GM18526 (cell line): ENCODE measurements around the gene RASSF8.

ENCODE experiments used
- POLR2A ChIP-seq: IDR thresholded peaks from 3 replicates; pipeline ENCODE4 v1.6.1; 2011; ENCODE audit not compliant: insufficient read length; ENCODE audit errors: extremely low read depth

The RASSF8 gene

DNA sequence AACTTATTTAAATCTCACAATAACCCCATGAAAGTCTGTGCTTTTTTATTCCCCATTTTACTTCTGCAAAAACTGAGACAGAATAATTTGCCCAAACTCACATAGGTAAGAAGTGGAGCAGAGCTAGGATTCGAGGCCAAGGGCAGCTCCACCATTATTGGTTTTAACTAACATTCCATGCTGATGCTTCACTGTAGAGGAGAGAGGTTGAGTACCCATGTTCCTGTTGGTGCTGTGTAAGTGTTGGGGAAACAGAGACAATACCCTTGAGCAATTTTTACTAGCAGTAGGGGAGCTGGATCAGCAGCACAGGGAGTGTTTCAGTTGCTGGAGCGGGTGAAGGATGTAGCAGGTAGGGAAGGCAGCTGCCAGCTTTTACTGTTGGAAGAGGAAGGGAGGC, 21.1 kb downstream of the RASSF8 start:
- TF ChIP-seq POLR2A: no peak

DNA sequence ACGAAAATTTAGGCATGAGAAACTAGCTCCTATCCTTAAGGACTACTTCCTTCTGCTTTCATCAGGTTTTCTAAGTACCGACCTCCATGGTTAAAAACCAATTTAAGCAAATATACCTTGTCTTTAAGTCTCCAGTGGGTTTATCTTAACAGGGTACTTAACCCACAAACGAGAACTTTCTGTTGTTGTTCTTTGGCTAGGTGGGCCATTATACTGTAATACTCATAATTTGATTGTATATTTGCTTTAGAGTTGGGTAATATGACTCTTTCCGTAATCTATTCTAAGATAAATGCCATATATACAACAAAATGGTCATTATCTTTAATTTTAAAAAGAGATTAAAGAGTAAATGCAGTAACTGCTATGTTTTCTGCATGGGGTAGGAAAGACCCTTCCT, 21.6 kb downstream of the RASSF8 start:
- no peak for TF ChIP-seq POLR2A

GRCh38 chr12:25981597-25981996, 23.1 kb downstream of the RASSF8 start:
- TF ChIP-seq POLR2A: no peak

GRCh38 chr12:25982416-25982815, 23.9 kb downstream of the RASSF8 start:
- TF ChIP-seq POLR2A: no peak

GRCh38 chr12:25983625-25984024, 25.1 kb downstream of the RASSF8 start:
- TF ChIP-seq POLR2A: no peak

GRCh38 chr12:25984759-25985158, 26.3 kb downstream of the RASSF8 start:
- TF ChIP-seq POLR2A: no peak

DNA sequence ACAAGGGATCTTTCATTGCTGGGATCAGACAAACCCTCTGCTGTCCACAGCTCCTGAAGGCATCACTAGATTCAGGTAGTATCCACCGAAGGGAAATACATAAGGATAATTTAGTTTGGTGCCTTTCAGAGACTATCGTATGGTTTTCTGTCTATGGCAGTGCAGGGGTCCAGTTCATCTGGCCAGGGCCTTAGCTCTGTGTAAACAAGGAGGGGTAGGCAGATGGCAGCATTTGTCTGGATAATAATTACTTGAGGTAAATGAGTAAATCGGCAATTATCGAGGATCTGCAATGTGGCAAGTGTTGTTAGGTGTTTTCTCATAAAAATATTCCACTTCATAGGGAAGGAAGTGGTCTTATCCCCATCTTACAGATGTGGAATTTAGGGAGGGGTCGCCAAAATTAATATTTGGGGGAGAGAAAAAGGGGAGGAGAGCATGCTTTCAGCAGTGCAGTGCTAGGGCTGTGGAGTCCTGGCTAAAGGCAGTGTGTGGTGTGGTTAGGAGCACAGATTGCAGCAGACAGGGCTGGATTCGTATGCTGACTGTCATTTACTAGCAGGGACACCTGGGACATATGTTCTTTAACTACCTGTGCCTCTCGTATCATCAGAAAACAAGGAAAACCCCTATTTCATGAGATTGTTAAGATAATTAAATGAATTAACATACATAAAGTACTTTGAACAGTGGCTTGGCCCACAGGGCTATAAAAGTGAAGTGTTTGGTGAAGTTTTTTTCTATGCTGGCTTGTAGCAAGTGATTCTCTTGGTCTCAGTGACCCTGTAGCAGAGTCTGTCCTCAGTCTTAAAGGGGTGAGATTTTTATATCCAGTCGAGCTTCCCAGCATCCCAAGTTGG, 27.1 kb downstream of the RASSF8 start:
- no peak for TF ChIP-seq POLR2A

DNA sequence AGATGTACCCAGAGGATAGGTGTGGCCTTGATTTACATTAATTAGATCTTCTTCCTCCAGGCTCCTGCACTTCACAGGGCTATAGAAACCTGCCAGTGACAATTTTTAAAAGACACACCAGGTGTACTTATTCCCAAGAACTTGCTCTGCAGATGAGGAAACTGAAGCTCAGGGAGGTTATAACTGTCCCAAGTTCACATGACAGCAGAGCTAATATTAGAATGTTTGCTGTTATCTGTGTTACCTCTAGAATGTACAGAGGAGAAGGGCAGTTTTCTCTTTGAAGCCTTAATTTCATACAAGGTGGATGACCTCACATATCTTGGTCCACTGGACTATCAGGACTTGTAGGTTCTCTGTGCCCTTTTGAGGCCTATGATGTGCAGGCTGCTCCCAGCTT, 27.7 kb downstream of the RASSF8 start:
- TF ChIP-seq POLR2A: no peak

GRCh38 chr12:25988505-25988904, 30.0 kb downstream of the RASSF8 start:
- TF ChIP-seq POLR2A: no peak

DNA sequence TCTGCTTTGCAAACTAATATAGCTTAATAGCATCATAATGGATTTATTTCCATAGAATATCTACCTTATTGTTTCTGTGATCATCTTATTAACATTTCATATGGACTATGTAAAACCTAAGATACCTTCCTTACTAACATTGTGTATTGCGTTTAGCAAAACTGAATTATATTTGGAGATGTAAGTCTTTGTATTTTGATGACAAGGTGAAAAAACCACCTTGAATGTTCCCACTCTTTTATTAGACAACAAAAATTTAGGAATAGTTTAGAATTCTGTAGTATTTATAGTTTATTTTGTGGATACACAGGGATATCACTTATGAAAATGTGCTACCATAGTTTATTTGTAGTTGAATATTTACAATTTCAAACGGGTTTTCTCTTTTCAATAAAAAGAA, 32.0 kb downstream of the RASSF8 start:
- no peak for TF ChIP-seq POLR2A

- no peak for TF ChIP-seq POLR2A
Measured at GRCh38 chr12:25992026-25992782, 33.7 kb downstream of the RASSF8 start.

GRCh38 chr12:25993901-25994651, 35.6 kb downstream of the RASSF8 start:
- no peak for TF ChIP-seq POLR2A

DNA sequence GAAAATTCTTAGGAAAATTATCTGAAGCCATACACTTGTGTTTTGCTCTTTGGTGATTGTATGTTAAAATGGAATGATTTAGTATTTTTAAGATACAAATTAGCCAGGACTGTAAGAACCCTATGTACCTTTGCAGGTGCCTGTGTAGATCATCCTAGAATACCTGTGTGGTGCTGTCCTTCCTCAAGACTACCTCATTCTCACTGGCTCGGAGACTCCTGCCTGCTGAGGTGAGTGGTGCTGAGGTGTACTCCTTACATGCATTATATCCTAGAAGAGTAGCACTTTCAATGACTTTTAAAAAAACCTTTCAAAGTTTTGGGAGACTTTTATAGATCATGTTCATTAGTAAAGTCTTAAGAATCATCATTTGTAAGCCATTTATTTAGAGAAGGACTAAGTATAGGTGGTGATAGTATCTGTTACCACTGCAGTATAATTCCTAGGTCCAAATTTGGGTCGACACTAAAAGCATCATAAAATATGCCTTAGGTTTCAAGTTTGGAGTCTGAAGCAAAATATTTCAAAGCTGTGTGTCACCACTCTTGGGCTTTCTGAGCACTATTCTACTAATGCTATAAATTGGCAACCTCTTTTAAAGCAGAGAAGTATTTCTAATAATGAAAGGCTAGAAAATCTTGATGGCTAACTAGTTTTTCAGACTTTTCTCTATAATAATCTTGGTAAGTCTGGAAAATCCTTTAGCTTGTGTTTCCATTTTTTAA, 36.6 kb downstream of the RASSF8 start:
- TF ChIP-seq POLR2A: no peak

GRCh38 chr12:25995906-25996305, 37.4 kb downstream of the RASSF8 start:
- TF ChIP-seq POLR2A: no peak

DNA sequence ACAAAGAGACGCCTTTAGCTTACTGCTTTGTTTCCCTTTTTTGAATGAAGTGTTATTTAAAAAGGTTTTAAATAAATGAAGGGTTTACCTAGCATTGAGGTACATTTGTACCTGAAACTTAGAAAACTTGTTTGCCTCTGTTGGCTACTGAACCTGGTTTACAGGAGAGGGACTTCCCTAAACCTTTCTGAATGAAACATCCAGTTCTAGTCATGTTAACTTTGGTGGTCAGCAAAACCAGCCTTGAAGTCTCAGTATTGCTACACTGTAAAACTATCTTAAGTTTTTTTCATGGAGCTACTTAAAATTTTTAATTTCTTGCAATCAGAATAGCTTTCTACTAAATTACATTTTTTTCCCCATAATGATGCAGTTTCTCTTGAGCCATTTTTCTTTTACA, 38.2 kb downstream of the RASSF8 start:
- TF ChIP-seq POLR2A: no peak
